GM18873 (cell line): Measurements from ENCODE around the gene RHBDF2.

Experiments used
- ATAC-seq: cut with Tn5 transposase; IDR thresholded peaks from one replicate; pipeline ENCODE4 v1.9.1; 2021; ENCODE audit warnings: mild to moderate bottlenecking, moderate library complexity, moderate number of reproducible peaks; ENCODE audit not compliant: unreplicated experiment, low FRiP score

Gene RHBDF2

DNA sequence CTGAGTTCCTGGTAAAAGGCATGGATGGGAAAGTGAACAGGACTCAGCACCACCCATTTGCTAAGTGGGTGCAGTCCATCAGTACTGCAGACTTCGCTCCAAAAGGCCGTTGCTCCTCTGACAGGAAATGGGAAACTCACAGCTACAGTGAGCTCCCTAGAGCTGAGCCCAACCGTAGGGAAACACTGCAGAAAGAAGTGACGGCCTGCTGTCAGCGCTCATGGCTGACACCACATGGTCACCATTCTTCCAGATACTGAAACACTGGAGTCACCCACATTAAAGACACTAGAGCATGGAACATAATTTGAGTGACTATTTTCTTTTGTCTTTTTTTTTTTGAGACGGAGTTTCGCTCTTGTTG, 80.2 kb downstream of the RHBDF2 start:
- ATAC-seq, result no peak
